Vagina (tissue), 2 donors: ENCODE measurements around the gene SCUBE1. TPM values are rescaled to one million over a fixed set of nuclear protein-coding genes. Genes with fewer than 3 reads are reported as not detected.

Experiments
- DNase-seq, 2 donors: peaks; one replicate each; pipeline ENCODE4 v3.0.0-alpha.2; 2017; ENCODE audit errors: extremely low spot score in 2 of 2
- H3K27ac ChIP-seq: fragments of 200-600 bp; sonication (generic); one replicate; pipeline ENCODE4 v1.5.1; 2019
- H3K27me3 ChIP-seq: fragments of 200-600 bp; sonication (generic); one replicate; pipeline ENCODE4 v1.5.1; 2019
- H3K36me3 ChIP-seq, 2 donors: fragments of 200-600 bp; sonication (generic); one replicate each; pipeline ENCODE4 v1.5.1; 2017 to 2019
- H3K4me1 ChIP-seq: fragments of 200-600 bp; sonication (generic); one replicate; pipeline ENCODE4 v1.5.1; 2019
- H3K4me3 ChIP-seq, 2 donors: fragments of 200-600 bp; sonication (generic); 1 replicate in 1 of 2; 2 replicates in 1 of 2; pipeline ENCODE4 v1.5.1; 2016 to 2019
- H3K9me3 ChIP-seq: fragments of 200-600 bp; sonication (generic); one replicate; pipeline ENCODE4 v1.5.1; 2019
- POLR2A ChIP-seq, 2 donors: fragments of 450-650 bp; IDR thresholded peaks; one replicate each; pipeline ENCODE4 v1.6.1; 2017; ENCODE audit warnings: antibody characterized with exemption in 2 of 2, mild to moderate bottlenecking in 2 of 2, moderate library complexity in 2 of 2
- POLR2AphosphoS5 ChIP-seq, 2 donors: sonication (generic); formaldehyde crosslinking; IDR thresholded peaks; one replicate each; pipeline ENCODE4 v1.9.0; 2017; ENCODE audit warnings: antibody characterized with exemption in 2 of 2, mild to moderate bottlenecking in 2 of 2, low read depth in 1 of 2; ENCODE audit not compliant: insufficient read depth in 1 of 2
- intact Hi-C: fragments of 100-400 bp; cut with DNase I; formaldehyde crosslinking; loops from one replicate; pipeline ENCODE4 v1.15.1; 2023
- total RNA-seq: library from RNA; depleted of rRNA; stranded (reverse); fragments of >200 nt; gene quantifications from one replicate; pipeline ENCODE4 v1.2.3, GENCODE V29; 2016
- TF ChIP-seq, protein P1 (sequence below), 3 experiments: fragments of 450-650 bp in 2 of 3; fragments of 200-600 bp in 1 of 3; sonication (generic) in 1 of 3; IDR thresholded peaks; one replicate each; pipeline ENCODE4 v1.5.1; 2017 to 2019; ENCODE audit warnings: antibody characterized with exemption in 3 of 3, mild to moderate bottlenecking in 2 of 3, moderate library complexity in 2 of 3

The SCUBE1 gene
- total RNA-seq, 1 donor from 2014 or later: 6.9 TPM

DNA sequence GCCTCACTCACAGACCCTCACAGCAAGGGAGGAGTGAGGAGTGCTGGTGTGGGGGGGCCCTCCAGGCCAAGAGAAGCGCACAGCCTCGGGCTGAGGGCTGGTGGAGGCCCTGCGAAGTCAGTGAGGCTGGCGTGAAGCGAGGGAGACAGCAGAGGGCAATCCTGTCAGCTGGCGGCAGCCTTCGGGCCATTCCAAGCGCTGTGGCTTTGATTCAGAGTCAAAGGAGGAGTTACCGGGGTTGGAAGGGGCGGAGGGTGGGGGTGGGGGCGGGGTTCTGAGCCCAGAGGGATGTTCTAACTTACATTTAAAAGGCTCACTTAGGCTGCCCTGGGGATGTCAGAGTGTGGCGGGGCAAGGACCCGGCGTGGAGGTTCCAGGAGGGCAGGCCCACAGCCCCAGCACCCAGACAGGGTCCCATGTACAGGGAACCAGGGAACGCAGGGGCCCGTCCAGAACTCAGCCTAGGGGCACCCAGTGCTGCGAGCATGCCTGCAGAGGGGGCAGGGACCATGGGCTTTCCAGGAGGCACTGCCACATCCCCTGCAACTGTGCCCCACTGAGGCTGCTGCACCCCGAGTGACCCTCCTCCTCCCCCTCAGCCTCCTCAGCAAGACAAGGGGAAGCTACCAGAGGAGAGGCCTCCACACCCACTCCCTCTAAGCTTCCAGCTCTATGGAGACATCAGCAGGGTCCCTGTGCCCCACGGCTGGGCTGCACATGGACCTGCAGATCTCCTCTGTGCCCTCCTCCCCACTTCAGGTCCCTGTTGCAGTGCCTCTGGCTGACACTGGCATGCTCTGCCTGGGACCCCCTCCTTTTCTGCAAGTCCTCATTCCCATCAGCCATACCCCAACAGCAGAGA, 116.6 kb downstream of the SCUBE1 start:
- Histone ChIP-seq H3K36me3 (no peaks in the 10 kb centered on the region), H3K27me3 (no peaks in the 10 kb centered on the region), H3K4me3 (no peak overlapping the region), H3K27ac (no peak overlapping the region), H3K4me1 (peaks cover 8% of the 10 kb centered on the region), H3K9me3 (no peaks in the 10 kb centered on the region)
- DNase-seq: no peak
- TF ChIP-seq POLR2A (IDR thresholded peaks at IDR 0.05) (no peak), POLR2AphosphoS5 (IDR thresholded peaks at IDR 0.05; ENCODE audit: insufficient read depth in 1 of 2, low read depth in 1 of 2) (no peak)
- TF ChIP-seq, protein P1, sequence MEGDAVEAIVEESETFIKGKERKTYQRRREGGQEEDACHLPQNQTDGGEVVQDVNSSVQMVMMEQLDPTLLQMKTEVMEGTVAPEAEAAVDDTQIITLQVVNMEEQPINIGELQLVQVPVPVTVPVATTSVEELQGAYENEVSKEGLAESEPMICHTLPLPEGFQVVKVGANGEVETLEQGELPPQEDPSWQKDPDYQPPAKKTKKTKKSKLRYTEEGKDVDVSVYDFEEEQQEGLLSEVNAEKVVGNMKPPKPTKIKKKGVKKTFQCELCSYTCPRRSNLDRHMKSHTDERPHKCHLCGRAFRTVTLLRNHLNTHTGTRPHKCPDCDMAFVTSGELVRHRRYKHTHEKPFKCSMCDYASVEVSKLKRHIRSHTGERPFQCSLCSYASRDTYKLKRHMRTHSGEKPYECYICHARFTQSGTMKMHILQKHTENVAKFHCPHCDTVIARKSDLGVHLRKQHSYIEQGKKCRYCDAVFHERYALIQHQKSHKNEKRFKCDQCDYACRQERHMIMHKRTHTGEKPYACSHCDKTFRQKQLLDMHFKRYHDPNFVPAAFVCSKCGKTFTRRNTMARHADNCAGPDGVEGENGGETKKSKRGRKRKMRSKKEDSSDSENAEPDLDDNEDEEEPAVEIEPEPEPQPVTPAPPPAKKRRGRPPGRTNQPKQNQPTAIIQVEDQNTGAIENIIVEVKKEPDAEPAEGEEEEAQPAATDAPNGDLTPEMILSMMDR (IDR thresholded peaks at IDR 0.05): no peak
- intact Hi-C loops: no loop called here

DNA sequence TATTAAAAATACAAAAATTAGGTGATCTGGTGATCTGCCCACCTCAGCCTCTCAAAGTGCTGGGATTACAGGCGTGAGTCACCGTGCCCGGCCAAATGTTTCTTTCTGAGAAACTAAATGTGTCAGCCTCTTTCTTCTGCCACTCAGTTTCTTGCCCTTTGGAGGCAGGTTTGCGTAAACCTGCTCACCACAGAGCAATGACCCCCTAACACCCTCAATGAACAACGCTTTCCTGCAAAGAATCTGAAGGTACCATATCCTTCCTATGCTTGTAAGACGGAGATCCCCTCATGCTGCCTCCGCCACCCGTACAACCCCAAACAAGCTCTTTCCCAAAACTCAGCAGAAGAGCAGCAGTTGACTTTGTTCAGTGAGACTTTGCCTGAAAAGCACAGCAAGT, 117.6 kb downstream of the SCUBE1 start:
- no peak overlapping the region for H3K4me3 ChIP-seq
- peaks cover 8% of the 10 kb centered on the region for H3K4me1 ChIP-seq
- no peak overlapping the region for H3K27ac ChIP-seq
- no peaks in the 10 kb centered on the region for H3K9me3 ChIP-seq
- no peaks in the 10 kb centered on the region for H3K36me3 ChIP-seq
- H3K27me3 ChIP-seq: no peaks in the 10 kb centered on the region
- intact Hi-C loops: no loop called here
- no peak for DNase-seq
- TF ChIP-seq POLR2AphosphoS5 (IDR thresholded peaks at IDR 0.05; ENCODE audit: insufficient read depth in 1 of 2, low read depth in 1 of 2): no peak
- no peak for TF ChIP-seq POLR2A (IDR thresholded peaks at IDR 0.05)
- TF ChIP-seq, protein P1 (IDR thresholded peaks at IDR 0.05): no peak

DNA sequence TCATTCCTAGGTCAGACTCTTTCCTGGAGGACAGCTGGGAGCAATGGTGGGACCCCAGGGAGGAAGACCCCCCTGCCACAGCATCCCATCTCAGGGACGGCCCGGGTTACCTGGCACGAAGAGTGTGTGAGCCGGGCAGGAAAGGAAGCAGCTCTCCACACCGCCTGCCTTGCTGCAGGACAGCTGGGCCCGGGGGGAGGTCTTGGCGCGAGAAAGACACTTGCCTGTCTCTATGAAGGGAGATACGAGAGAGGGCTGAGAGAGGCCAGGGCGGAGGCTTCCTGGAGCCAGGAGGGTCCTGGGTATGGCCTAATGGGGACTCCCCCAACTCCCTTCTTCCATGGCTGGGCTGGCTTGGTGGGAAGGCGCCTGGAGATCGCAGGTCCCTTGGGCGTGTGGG, 120.2 kb downstream of the SCUBE1 start:
- Histone ChIP-seq H3K27me3 (no peaks in the 10 kb centered on the region), H3K27ac (no peak overlapping the region), H3K4me3 (no peak overlapping the region), H3K9me3 (no peaks in the 10 kb centered on the region), H3K36me3 (no peaks in the 10 kb centered on the region), H3K4me1 (peaks cover 8% of the 10 kb centered on the region)
- DNase-seq: no peak
- intact Hi-C loops: no loop called here
- TF ChIP-seq POLR2AphosphoS5 (IDR thresholded peaks at IDR 0.05; ENCODE audit: insufficient read depth in 1 of 2, low read depth in 1 of 2) (no peak), POLR2A (IDR thresholded peaks at IDR 0.05) (no peak)
- TF ChIP-seq, protein P1 (IDR thresholded peaks at IDR 0.05): no peak

DNA sequence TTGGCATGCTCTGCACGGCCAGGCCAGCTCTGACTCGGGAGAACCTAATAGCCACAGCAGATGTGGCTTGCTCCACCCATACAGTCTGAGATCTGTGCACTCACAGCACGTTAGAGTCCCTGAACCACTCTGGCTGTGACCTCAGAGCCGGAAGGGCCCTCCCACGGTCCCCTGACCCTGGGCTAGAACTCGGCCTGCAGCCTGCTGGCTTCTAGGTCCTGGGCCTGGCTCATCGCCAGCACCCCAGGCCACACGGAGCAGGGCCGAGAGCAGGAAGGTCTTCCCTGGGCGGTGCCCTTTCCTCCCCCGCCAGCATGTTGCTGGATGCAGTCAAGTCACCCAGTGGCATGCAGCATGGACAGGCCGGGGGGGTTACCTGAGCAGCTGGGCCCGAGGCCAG, 120.9 kb downstream of the SCUBE1 start:
- H3K36me3 ChIP-seq: no peaks in the 10 kb centered on the region
- intact Hi-C loops: no loop called here
- no peak overlapping the region for H3K4me3 ChIP-seq
- H3K9me3 ChIP-seq: no peaks in the 10 kb centered on the region
- no peak for TF ChIP-seq POLR2A (IDR thresholded peaks at IDR 0.05)
- no peak for TF ChIP-seq POLR2AphosphoS5 (IDR thresholded peaks at IDR 0.05; ENCODE audit: insufficient read depth in 1 of 2, low read depth in 1 of 2)
- TF ChIP-seq, protein P1 (IDR thresholded peaks at IDR 0.05): no peak
- DNase-seq: no peak
- no peaks in the 10 kb centered on the region for H3K27me3 ChIP-seq
- H3K4me1 ChIP-seq: peaks cover 8% of the 10 kb centered on the region
- no peak overlapping the region for H3K27ac ChIP-seq
